GM18519 (cell line): ENCODE data around the gene LMTK2.
"Not testable (repeated sequence)": the region's sequence is repeated elsewhere in the genome, so short reads cannot be mapped to it uniquely, and the experiment has no call there.

Source experiments
- ATAC-seq: cut with Tn5 transposase; IDR thresholded peaks from one replicate; pipeline ENCODE4 v1.9.1; 2021; ENCODE audit warnings: mild to moderate bottlenecking, moderate library complexity; ENCODE audit not compliant: unreplicated experiment, low FRiP score

LMTK2 gene

GRCh38 chr7:98102170-98102569 is 4.5 kb upstream of the LMTK2 start:
- ATAC-seq, result no peak

GRCh38 chr7:98105942-98106544 is 619 bp upstream of the LMTK2 start:
- ATAC-seq, result peak; percentile 9

- ATAC-seq, result no peak
Measured at GRCh38 chr7:98107313-98107721, 655 bp downstream of the LMTK2 start.

- no peak for ATAC-seq
Measured at GRCh38 chr7:98110249-98111022, 3.8 kb downstream of the LMTK2 start.

GRCh38 chr7:98112077-98112476 is 5.4 kb downstream of the LMTK2 start:
- ATAC-seq, result no peak

- ATAC-seq, result no peak
Measured at GRCh38 chr7:98115746-98116525, 9.3 kb downstream of the LMTK2 start.

GRCh38 chr7:98116656-98117461 is 10.2 kb downstream of the LMTK2 start:
- no peak for ATAC-seq

GRCh38 chr7:98119256-98119918 is 12.7 kb downstream of the LMTK2 start:
- no peak for ATAC-seq

- no peak for ATAC-seq
Measured at GRCh38 chr7:98120559-98120958, 13.9 kb downstream of the LMTK2 start.

- ATAC-seq, result not testable (repeated sequence)
Measured at GRCh38 chr7:98121388-98121787, 14.7 kb downstream of the LMTK2 start.

- no peak for ATAC-seq
Measured at GRCh38 chr7:98123365-98123696, 16.7 kb downstream of the LMTK2 start.

GRCh38 chr7:98125759-98126158 is 19.1 kb downstream of the LMTK2 start:
- no peak for ATAC-seq

- no peak for ATAC-seq
Measured at GRCh38 chr7:98126311-98127142, 19.9 kb downstream of the LMTK2 start.

GRCh38 chr7:98128346-98128745 is 21.7 kb downstream of the LMTK2 start:
- ATAC-seq, result no peak

- ATAC-seq, result no peak
Measured at GRCh38 chr7:98130959-98131358, 24.3 kb downstream of the LMTK2 start.

GRCh38 chr7:98133181-98133580 is 26.5 kb downstream of the LMTK2 start:
- ATAC-seq, result peak; percentile 70

- ATAC-seq, result peak; percentile 2
Measured at GRCh38 chr7:98133621-98134303, 27.1 kb downstream of the LMTK2 start.

GRCh38 chr7:98134420-98135228 is 28.0 kb downstream of the LMTK2 start:
- no peak for ATAC-seq
